Stimulated activated CD8-positive, alpha-beta memory T cell treated with anti-CD3 and anti-CD28 coated beads, Interleukin-12 subunit alpha, Interleukin-12 subunit beta, amount 100 ng/mL, for 1 hour (primary cell): ENCODE data around the gene ITIH3.

ENCODE experiments used
- DNase-seq: peaks from one replicate; pipeline ENCODE4 v3.0.0-alpha.2; 2020; ENCODE audit warnings: low read depth

The ITIH3 gene

DNA sequence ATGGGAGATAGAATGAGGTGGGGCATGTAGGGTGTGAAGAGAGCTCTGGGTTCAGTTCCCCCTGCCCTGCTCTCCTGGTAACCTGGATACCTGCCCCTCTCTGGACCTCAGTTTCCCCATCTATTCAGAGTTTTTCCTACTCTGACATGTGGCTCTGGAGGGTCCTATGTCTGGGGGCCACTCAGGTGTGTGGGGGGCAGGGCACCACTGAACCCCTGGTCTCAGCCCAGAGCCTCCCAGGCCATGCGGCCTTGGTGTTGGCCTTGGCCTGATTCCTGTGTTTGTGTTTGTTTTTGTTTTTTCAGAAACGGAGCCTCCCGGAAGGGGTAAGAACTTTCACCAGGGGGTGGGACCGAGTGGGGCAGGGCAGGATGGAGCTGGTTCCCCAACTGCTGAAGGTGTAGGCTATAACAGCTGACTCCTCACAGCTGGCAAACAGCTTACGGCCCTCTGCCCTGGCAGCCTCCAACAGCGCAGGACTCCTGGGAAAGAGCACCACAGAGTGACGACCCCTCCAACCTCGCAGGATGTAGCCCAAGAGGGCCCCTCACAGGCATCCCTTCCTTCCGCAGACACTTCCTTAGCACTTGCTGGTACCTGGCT is 803 bp downstream of the ITIH3 start:
- DNase-seq, result no peak

DNA sequence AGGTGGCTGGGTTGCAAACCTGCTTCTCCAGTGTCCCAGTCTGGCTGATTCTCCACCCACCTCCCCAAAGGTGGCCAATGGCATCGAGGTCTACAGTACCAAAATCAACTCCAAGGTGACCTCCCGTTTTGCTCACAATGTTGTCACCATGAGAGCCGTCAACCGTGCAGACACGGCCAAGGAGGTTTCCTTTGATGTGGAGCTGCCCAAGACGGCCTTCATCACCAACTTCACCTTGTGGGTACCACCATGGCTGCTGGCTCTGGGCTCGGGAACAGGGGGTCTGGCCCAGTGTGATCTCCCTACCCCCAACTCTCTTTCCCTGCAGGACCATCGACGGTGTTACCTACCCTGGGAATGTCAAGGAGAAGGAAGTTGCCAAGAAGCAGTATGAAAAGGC is 1.8 kb downstream of the ITIH3 start:
- DNase-seq, result no peak

DNA sequence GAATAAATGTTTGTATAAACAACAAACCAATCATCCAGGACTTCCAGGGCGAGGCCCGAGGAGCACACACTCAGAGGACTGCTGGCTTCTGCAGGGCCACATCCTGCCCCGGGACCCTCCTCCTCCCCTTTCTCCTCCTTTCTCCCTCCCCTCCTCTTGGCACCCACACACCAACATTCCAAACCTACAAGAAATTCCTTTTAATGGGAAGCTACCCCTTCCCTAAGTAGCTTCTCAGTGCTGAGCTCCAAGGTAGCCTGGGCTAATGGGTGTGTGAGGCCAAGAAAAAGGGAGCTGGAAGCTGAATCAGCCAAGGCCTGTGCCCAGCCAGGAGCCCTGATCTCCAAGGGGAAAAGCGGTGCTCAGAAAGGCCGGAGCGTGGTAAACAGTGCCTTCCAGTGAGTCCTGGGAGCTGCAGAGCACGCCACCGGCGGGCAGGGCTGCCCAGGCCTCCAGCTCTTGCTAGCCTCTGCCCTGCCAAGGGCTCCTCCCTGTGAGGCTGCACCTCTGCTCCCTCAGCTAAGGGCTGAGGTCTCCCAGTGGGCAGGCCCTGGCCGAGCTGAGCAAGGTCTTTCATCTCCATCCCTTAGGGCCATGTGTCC is 3.9 kb downstream of the ITIH3 start:
- DNase-seq, result no peak

DNA sequence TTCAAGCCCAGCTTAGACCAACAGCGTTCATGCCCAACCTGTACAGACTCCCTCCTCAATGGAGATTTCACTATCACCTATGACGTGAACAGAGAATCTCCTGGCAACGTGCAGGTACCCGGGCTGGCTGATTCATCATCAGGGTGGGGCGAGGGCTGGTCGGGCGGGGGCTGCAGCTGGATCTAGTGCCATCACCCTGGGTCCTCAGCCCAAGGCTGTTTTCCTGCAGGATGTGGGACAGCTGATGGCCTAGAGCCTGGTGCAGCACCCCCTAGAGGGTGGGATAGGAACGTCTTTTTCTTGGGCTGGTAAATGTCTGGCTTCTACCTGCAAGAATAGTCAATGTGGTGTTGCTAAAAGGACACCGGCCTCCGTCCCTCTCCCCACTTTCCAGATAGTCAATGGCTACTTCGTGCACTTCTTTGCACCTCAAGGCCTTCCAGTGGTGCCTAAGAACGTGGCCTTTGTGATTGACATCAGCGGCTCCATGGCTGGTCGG is 4.4 kb downstream of the ITIH3 start:
- no peak for DNase-seq

DNA sequence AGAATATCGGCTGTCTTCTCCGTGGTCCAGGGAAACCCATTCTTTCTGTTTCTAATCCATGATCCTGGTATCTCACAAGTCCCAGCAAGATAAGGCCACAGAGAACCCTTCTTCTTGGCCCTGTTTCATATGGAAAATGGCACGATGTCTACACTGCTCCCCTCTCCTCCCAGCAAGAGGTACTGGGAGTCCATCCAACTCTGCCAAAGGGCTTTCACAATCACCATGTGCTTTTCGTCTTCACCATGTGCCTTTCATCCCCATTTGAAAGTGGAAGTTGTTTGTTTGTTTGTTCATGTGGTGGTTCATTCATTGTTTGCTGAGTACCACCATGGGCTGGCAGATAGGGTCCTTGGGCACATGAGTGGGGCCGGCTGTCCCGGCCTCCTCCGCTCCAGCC is 5.5 kb downstream of the ITIH3 start:
- DNase-seq, result no peak

DNA sequence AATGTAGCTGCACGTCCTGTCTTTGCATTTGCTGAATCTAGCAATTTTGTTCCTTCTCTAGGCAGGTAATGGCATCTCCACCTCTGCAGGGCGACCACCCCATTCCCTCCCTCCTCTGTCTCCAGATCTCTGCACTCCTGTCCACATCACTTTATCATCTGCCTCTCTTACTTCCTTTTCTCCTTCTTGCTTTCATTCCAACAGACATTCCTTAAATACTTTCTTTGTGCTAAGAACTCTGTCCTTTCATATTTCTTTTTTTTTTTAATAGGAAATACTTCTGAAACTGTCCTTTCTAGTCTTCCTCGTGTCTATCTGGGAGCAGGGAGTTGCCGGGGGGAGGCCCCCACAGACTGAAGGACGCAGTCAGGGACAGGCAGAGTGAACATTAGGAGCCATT is 7.2 kb downstream of the ITIH3 start:
- DNase-seq, result no peak

DNA sequence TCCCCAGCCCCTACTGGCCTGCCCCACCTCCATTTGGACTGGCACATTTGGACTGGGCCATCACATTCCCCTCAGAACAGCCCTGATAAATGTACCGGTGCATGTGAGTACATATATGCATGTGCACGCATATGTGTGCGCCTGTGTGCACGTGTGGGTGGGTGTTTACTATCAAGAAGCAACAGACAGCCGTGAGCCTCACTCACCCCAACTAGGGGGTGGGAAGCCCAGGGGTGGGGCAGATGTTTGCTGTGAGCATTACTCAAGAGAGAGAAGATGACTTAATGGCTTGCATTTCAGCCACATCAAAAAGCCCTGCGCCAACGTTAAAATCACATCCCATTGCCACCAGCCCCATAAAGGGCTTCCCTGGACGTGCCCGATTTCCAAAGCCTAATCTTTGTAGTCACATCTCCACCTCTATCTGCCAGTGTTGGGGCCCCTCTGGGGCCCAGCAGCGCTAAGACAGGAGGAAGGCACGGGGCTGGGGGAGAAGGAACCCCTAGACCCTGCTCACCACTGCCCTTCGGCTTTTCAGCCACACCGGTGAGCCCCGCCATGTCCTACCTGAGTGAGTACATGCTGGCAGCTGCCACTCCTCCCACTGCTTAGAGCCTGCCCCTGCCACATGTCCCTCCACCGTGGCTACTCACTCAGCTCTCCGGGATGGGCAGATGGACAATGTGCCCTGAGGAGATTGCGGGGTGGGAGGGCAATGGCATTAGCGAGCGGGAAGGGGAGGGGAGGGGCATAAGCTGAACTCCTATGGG is 10.9 kb downstream of the ITIH3 start:
- DNase-seq, result no peak

DNA sequence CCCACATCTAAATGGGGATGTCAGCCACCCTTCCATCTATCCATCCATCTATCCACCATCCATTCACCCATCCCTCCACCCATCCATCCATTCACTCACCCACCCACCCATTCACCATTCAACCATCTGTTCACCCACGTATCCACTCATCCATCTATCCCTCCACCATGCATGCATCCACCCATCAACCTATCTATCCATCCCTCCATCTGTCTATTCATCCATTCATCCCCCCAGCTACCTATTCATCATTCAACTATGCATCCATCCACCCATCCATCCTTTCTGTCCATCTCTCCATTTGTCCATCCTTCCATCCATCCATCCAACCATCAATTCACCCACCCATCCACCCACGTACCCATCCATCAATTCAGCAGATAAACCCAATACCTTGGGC is 14.6 kb downstream of the ITIH3 start:
- no peak for DNase-seq

DNA sequence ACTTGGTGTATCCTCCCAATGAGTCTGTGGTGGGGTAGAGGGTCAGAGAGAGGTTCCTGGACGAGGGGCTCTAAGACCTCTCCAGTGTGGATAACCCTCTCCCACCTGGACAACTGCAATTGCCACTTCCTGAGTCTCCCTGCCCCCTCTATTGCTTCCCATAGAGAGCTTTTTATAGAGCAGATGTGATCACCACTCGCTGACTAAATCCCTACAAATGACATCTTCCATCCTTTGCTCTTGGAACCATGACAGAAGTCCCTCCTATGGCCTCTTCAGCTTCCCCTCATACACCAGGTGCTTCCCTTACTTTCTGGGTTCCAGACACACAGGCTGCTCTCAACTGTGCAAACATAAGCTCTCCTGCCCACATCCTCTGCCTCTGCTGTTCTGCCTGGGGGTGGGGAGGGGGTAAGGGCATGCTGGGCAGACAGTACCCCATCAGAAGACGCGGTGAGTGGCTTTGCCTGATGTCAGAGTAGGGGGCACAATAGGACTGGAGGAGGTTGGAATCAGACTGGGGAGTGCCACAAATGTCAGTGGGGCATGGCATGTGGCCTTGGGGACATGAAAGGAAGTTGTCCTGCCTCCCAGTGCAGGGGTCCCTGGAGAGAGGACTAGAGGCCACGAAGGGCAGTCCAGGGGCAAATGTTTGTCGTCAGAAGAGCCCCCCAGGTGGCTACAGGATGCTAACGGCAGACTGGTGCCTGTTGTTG is 15.2 kb downstream of the ITIH3 start:
- DNase-seq, result no peak

DNA sequence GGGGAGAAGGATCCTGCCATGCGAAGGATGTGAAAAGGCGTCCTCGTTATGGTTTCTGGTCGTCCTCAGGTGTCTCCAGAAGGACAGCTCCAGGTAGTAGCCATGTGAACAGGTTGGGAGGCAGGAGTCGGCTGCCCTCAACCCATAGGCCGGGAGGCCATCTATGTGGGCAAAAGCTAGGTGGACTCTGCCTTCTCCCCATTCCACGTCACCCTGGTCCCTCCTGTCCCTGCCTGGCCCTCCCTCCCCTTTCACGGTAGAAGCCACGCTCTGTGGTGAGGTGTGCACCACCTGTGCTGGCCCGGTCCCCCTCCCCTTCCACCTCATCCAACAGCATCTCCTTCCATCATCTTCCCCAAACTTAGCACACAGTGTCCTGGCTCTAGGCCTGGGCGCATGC is 16.3 kb downstream of the ITIH3 start:
- DNase-seq, result no peak

DNA sequence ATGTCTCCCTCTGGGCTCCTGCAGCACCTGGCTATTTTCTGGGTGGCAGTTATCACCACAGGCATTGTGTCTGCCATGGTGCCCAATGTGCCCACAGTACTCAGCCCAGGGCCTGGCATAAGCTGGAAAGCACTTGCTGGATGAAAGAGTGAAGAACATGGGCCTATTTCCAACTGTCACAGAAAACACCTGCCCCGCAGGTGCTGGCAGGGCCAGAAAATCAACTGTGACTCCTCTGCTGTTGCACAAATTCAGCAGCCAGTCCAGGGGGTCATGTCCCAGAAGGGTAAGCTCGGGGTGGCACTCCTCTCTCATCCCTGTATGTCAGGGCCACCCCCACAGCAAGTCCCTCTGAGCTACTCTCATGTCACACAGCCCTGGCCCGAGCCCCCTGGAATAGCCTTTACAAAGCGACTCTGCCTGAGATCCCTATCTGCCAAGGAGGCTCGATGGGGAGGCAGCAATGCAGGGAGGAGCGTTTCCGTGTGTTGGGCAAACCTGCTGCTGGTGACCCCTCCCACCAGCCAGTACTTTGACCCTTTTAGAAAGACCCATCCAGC is 16.9 kb downstream of the ITIH3 start:
- no peak for DNase-seq

DNA sequence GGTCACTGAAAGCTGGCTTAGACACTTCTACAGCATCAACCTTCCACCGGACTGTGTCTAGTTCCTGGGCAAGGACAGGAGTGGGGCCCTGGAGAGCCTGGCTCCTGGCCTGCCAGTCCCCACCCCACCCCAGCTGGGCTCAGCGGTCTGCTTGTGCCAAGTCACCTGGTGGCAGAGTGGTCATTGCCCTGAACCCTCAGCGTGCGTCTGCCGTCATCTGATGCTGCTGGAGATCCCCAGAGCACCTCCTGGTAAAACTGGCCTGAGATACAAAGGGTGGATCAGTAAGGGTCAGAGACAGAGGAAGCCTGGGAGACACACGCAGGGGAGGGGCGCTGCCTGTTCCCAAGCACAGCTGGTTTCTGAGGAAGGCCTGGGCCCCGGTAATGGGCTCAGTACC is 19.2 kb downstream of the ITIH3 start:
- DNase-seq, result no peak

DNA sequence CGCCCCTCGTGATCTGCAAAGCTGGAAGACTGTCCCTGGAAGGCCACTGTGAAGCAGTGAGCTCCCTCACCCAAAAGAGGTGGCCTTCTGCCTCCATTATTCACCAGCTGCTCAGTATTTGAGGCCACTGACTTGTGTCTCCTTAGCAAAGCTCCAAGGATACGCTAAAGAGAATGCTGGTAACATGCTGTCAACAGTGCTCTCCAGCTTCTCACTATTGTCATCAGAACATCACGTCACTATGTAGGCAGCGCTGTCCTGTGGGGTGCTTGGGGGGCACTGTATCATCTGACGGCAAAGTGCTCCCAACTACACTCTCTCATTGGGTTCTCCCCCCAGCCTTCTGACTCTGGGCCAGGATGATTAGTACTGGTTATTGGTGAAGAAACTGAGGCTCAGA is 21.6 kb downstream of the ITIH3 start:
- DNase-seq, result no peak

DNA sequence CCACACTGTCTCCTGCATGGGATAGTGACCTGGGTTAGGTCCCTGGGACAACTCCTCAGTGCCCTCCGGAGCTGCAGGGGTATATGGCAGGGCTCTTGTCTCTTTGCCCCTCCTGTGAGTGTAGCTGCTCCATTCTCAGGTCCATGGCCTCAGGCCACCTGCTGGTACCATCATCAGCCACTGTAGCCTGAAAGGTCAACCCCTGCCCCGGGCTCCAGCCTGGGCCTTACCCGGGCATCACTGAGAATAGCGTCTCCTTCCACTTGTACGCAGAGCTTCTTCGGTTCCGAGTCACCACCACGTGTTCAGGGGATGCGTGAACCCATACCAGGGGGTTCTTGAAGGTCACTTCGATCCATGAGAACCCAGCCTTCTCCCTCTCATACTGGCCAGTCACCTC is 22.1 kb downstream of the ITIH3 start:
- DNase-seq, result no peak

DNA sequence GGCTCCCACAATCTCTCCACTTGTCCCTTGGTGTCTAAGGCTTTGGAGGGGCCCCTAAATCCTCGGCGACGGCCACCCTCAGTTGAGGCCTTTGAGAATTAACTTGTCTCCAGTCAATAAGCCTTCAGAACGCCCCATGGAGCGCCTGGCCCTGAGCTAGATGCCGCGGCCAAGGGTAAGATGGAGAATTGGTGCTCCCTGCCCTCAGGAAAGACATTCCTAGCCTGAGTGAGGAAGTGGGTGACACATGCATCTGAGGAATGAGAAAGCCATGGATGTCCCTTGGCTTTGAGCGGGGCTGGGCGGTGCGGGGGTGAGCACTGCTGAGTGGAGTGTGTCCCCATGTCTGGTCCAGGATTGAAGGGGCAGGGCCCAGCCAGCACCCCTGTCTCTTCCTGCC is 22.6 kb downstream of the ITIH3 start:
- no peak for DNase-seq

DNA sequence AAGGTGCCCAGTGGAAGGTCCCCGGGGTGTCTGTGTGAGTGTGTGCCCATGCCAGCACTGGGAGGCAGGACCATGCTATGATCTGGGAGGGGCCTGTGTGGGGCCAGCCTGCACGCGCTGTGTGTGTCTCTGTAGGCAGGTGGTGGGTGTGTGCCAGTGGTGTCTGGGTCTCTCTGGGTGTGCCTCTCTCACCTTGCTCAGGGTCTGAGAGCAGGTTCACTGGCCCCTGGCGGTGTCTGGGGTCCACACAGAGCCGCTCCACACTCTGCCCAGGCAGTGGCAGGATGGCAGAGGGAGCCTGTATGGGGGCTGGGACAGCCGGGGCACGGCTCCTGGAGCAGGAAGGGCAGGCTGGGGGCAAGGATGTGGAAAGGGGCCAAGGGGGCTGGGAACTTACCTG is 23.3 kb downstream of the ITIH3 start:
- no peak for DNase-seq

DNA sequence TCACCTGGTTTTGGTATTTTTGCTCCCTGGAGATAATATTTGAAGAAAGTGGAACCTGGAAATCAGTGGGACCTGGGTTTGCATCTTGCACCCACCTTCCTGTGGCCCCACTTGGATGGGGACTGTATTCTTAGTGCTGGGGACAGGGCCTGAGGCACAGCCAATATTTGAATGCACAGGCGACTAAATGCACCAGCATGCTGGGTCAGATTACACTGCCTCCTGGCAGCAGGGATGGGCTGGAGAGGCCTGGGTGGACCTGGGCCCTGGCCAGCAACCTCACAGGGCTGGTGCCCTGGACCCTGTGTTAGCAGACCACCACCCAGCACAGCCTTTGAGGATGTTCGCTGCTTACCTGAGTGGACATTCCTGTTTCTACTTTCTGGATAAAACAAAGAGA is 25.3 kb downstream of the ITIH3 start:
- DNase-seq, result no peak

DNA sequence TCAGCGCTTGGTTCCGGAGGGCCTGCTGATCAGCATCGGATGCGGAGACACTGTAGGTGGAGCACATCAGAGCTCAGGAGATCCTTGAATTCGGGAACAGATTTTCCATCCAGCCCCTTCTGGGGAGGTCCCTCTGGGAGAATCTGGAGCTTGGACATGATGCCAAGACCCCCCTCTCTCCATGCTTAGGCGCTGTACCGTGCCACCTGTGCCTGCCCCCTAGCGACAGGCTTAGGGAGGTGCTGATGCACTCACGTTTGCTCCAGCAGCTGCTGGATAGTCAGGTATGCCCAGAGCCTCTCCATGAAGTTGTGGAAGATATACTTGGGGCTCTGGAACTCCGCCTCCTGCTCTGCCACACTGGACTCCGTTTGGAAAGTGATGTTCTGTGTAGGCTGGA is 26.1 kb downstream of the ITIH3 start:
- no peak for DNase-seq

DNA sequence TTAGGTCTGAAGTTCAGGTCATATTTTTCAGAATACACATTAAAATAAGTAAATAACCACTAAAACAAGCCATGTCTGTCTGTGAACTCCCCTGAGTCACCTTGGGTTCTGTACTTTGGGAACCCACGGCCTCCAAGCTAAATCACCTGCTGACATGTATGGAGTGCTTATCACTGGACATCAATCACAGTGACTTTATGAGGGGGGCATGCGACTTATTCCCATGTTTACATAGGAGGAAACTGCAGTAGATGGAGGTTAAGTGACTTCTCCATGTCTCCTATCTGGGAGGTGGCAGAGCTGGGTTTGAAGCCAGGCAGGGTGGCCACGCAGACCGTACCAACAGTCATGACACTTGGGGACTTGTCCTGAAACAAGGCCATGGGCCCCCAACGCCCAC is 27.8 kb downstream of the ITIH3 start:
- no peak for DNase-seq

DNA sequence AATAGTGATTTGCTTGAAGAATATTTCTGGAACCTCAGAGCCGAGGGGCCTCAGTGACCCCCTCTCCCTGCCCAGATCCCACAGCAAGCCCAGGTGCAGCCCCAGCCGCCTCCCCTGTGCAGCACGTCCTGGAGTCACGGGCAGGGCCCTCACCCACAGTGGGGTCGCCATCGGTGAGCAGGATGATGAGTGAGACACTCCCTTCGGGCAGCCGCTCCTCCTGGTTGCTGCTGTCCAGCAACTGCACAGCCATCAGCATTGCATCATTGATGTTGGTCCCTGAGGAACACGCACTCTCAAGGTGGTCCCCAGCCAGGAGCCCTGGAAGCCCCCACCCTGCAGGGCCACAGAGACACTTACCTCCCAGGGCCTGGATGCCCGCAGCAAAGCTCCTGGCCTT is 29.4 kb downstream of the ITIH3 start:
- no peak for DNase-seq

DNA sequence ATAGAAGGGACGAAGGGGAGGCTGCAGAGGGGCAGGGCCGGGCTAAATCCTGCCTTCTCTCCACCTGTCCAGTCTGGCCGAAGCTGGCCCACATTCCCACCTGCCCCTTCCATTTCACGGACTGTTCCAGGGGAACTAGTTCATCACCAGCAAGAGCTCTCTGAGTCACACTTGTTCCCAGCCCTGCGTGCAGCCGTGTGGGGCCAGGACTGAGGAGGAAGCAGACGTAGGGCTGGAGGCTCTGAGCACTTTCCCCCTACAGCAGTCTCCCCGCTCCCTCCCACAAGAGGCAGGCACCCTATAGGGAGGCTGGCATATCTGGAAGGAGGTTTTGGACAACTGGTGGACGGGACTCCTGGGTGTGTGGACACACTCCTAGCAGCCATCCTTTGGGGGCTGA is 32.8 kb downstream of the ITIH3 start:
- DNase-seq, result no peak

DNA sequence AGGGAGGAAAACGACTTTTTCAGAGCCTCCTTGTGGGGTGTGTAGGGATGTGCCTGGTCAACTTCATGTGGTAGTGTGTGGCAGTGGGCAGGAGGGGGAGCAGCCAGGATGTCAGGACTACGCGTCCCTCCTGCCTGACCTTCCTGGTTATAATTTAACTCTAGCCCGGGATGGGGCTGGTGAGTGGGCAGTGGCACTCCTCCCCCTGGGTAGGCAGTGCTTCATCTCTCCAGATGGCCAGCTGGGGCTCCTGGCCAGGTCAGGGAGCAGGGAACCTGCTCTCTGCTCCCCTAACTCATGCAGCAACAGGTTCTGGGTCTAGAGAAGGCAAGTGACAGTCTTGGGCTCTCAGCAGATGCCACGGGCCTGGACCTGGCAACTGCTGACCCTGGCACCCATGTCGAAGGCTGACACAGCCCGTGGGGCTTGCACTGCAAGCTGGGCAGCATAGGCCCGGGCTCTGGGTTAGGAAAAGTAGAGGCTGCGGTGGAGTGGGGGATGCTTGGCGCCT is 33.3 kb downstream of the ITIH3 start:
- DNase-seq, result no peak
